ENCODE measurements around the gene ZC3H11A. TPM values are rescaled to one million over a fixed set of nuclear protein-coding genes. Genes with fewer than 3 reads are reported as not detected.

ZC3H11A gene
- total and polyA plus RNA-seq, 2 of the 13 experiments (the other 11 are each of a cell fraction or from before 2014, with no cell fraction given) = 56.9 to 59.7 TPM

- TF ChIP-seq BRD4 (CRISPR knock-in tag; IDR thresholded peaks at IDR 0.05) (peak; percentile 79), ELF4 (CRISPR knock-in tag; IDR thresholded peaks at IDR 0.05; ENCODE audit: borderline replicate concordance) (no peak)
These were observed at the start of gene ZC3H11A, which contains the start of gene ZBED6 (continued) for GRCh38 chr1:203795441-203796235.

- H2AFZ ChIP-seq (ENCODE audit: low read length) = no peak overlapping the region
- in situ Hi-C loops (cut with HindIII; ENCODE audit: extremely low pct_ligation_motif_present, low pct_unique_long_range_greater_than_20kb) (no loop called here), intact Hi-C loops (cut with micrococcal nuclease; ENCODE audit: unreplicated experiment) (no loop called here)
- WGBS (ENCODE audit: low lambda C conversion rate) = 84% methylated on average over 6 of the region's 6 CpGs
- ChIA-PET POLR2A (no interaction called here), CTCF (ENCODE audit: low intra/inter-chr PET ratio, low total read pairs) (no interaction called here)
- no peak overlapping the region for H3K9ac ChIP-seq (ENCODE audit: insufficient read depth, low read depth, low read length)
- no peak overlapping the region for H3K4me2 ChIP-seq (ENCODE audit: low read depth, low read length)
- no peaks in the 10 kb centered on the region for H3K9me3 ChIP-seq (ENCODE audit: low read length)
- H3K79me2 ChIP-seq (ENCODE audit: insufficient read depth, low read length) = no peaks in the 10 kb centered on the region
- H3K36me3 ChIP-seq (replicated peaks in 1 of 2; ENCODE audit: control insufficient read depth in 1 of 2, insufficient read depth in 2 of 2, low read length in 2 of 2) = no peaks in the 10 kb centered on the region
- H3K4me1 ChIP-seq (ENCODE audit: insufficient read depth, low read length) = no peaks in the 10 kb centered on the region
- TF ChIP-seq PPARG (CRISPR knock-in tag; conservative IDR thresholded peaks at IDR 0.05) (no peak), CENPT (CRISPR knock-in tag; IDR thresholded peaks at IDR 0.05; ENCODE audit: low read depth) (no peak), ZEB1 (IDR thresholded peaks at IDR 0.05; ENCODE audit: insufficient replicate concordance, low read depth) (no peak)
- no peak overlapping the region for H3K4me3 ChIP-seq (replicated peaks in 1 of 3; ENCODE audit: insufficient read depth in 1 of 3, low read depth in 2 of 3, low read length in 3 of 3)
- FAIRE-seq (no peak), ATAC-seq (no peak), DNase-seq (ENCODE audit: low spot score) (no peak)
- H4K20me1 ChIP-seq (ENCODE audit: insufficient read depth, low read length) = no peaks in the 10 kb centered on the region
- BruUV-seq (replicated peaks) = no TSS peak
- no peaks in the 10 kb centered on the region for H3K27me3 ChIP-seq (ENCODE audit: control insufficient read depth in 1 of 2, insufficient read depth in 2 of 2, low read length in 2 of 2)
- no peak overlapping the region for H3K27ac ChIP-seq (ENCODE audit: extremely low read length, insufficient read depth, low read length)
These were observed 49.1 kb upstream of the ZC3H11A start for GRCh38 chr1:203746281-203746680.

DNA sequence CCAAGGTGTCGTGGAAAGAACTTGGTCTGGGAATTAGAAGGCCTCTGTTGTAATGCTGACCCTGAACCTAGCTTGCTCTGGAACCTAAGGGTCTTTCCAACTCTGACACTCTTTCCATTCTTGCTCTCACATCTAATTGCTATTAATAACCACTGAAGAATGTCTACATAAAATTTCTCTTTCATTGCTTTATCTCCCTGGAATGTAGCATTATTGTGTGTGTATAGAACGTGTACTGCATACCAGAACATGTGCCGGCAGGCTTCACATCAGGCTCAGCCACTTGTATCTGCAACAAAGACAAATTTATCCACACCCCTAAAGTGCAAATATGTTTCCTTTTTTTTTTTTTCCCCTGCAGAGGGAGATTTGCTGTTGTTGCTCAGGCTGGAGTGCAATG is 44.4 kb upstream of the ZC3H11A start:
- no peaks in the 10 kb centered on the region for H3K79me2 ChIP-seq (ENCODE audit: insufficient read depth, low read length)
- no peak overlapping the region for H3K4me2 ChIP-seq (ENCODE audit: low read depth, low read length)
- no peaks in the 10 kb centered on the region for H3K27me3 ChIP-seq (ENCODE audit: control insufficient read depth in 1 of 2, insufficient read depth in 2 of 2, low read length in 2 of 2)
- H3K27ac ChIP-seq (ENCODE audit: extremely low read length, insufficient read depth, low read length) = no peak overlapping the region
- H3K9ac ChIP-seq (ENCODE audit: insufficient read depth, low read depth, low read length) = no peak overlapping the region
- WGBS (ENCODE audit: low lambda C conversion rate) = 39% methylated on average over 3 of the region's 3 CpGs
- no peak overlapping the region for H2AFZ ChIP-seq (ENCODE audit: low read length)
- BruUV-seq (replicated peaks) = no TSS peak
- ChIA-PET CTCF (ENCODE audit: low intra/inter-chr PET ratio, low total read pairs) (no interaction called here), POLR2A (interaction anchor here (0.7 kb wide), 1 partner anchor 43 kb away, joined by 3 read pairs; no protein-coding TSS in a partner anchor)
- no peaks in the 10 kb centered on the region for H3K9me3 ChIP-seq (ENCODE audit: low read length)
- no peaks in the 10 kb centered on the region for H3K36me3 ChIP-seq (replicated peaks in 1 of 2; ENCODE audit: control insufficient read depth in 1 of 2, insufficient read depth in 2 of 2, low read length in 2 of 2)
- FAIRE-seq (no peak), ATAC-seq (no peak), DNase-seq (ENCODE audit: low spot score) (no peak)
- H3K4me3 ChIP-seq (replicated peaks in 1 of 3; ENCODE audit: insufficient read depth in 1 of 3, low read depth in 2 of 3, low read length in 3 of 3) = no peak overlapping the region
- H4K20me1 ChIP-seq (ENCODE audit: insufficient read depth, low read length) = no peaks in the 10 kb centered on the region
- in situ Hi-C loops (cut with HindIII; ENCODE audit: extremely low pct_ligation_motif_present, low pct_unique_long_range_greater_than_20kb) (no loop called here), intact Hi-C loops (cut with micrococcal nuclease; ENCODE audit: unreplicated experiment) (no loop called here)
- TF ChIP-seq ZHX1 (CRISPR knock-in tag; IDR thresholded peaks at IDR 0.05; ENCODE audit: low read depth) (no peak), TAF1 (CRISPR knock-in tag; IDR thresholded peaks at IDR 0.05) (no peak), MNT (IDR thresholded peaks at IDR 0.05) (peak; percentile 28; the same call in 1 of the 2 replicates), ZNF549 (CRISPR knock-in tag; IDR thresholded peaks at IDR 0.05) (no peak), SIN3A (IDR thresholded peaks at IDR 0.05; ENCODE audit: borderline replicate concordance, low read depth, low read length) (no peak)
- no peaks in the 10 kb centered on the region for H3K4me1 ChIP-seq (ENCODE audit: insufficient read depth, low read length)
